Thyroid gland (tissue), 4 donors: ENCODE data around the gene NCMAP. TPM values are rescaled to one million over a fixed set of nuclear protein-coding genes. Genes with fewer than 3 reads are reported as not detected.
A peak's percentile ranks its signal among the peaks of the same experiment; 100 is the strongest.

Experiments
- DNase-seq, 2 donors: peaks; one replicate each; pipeline ENCODE4 v3.0.0-alpha.2; 2019
- H3K27ac ChIP-seq, 3 donors: fragments of 200-600 bp; sonication (generic); 1 replicate in 2 of 3; 2 replicates in 1 of 3; pipeline ENCODE4 v1.5.1; 2016 to 2019; ENCODE audit warnings: mild to moderate bottlenecking in 1 of 3, moderate library complexity in 1 of 3
- H3K27me3 ChIP-seq: fragments of 200-600 bp; sonication (generic); one replicate; pipeline ENCODE4 v1.5.1; 2019
- H3K36me3 ChIP-seq, 2 donors: fragments of 200-600 bp; sonication (generic); one replicate each; pipeline ENCODE4 v1.5.1; 2016 to 2019
- H3K4me1 ChIP-seq, 2 donors: fragments of 200-600 bp; sonication (generic); one replicate each; pipeline ENCODE4 v1.5.1; 2017 to 2019
- H3K4me3 ChIP-seq, 3 donors: fragments of 200-600 bp; sonication (generic); replicated peaks in 1 of 3; 1 replicate in 2 of 3; 2 replicates in 1 of 3; pipeline ENCODE4 v1.5.1; 2016; ENCODE audit warnings: mild to moderate bottlenecking in 1 of 3
- H3K9me3 ChIP-seq: fragments of 200-600 bp; sonication (generic); one replicate; pipeline ENCODE4 v1.5.1; 2017
- CTCF ChIP-seq, 6 experiments: fragments of 200-600 bp in 3 of 6; fragments of 450-650 bp in 3 of 6; sonication (generic) in 3 of 6; IDR thresholded peaks; one replicate each; pipeline ENCODE4 v1.5.1; 2016 to 2019; ENCODE audit warnings: antibody characterized with exemption in 6 of 6, mild to moderate bottlenecking in 2 of 6, inconsistent platforms in 1 of 6, moderate library complexity in 1 of 6
- POLR2A ChIP-seq, 2 donors: fragments of 450-650 bp; IDR thresholded peaks; one replicate each; pipeline ENCODE4 v1.6.1; 2017; ENCODE audit warnings: antibody characterized with exemption in 2 of 2, mild to moderate bottlenecking in 2 of 2, moderate library complexity in 1 of 2
- WGBS, 2 donors: methylation state at CpG; one replicate each; pipeline ENCODE4 v1.1.5; 2017; 5-methylcytosine and 5-hydroxymethylcytosine counted together
- intact Hi-C: fragments of 100-400 bp; cut with DNase I; formaldehyde crosslinking; loops from one replicate; pipeline ENCODE4 v1.15.1; 2023
- total RNA-seq, 4 donors: library from RNA; depleted of rRNA; stranded (reverse); fragments of >200 nt; gene quantifications; one replicate each; pipeline ENCODE4 v1.2.3, GENCODE V29; 2016

NCMAP gene
- total RNA-seq, 4 donors from 2014 or later, result 2.8 to 9.4 (median 7.3) TPM

GRCh38 chr1:24560361-24560760, 4.5 kb downstream of the NCMAP start:
- Histone ChIP-seq H3K27me3 (no peaks in the 10 kb centered on the region), H3K9me3 (no peaks in the 10 kb centered on the region), H3K27ac (no peak overlapping the region), H3K36me3 (no peaks in the 10 kb centered on the region), H3K4me3 (no peak overlapping the region), H3K4me1 (peaks cover 15 to 57% of the 10 kb centered on the region in 2 donors)
- TF ChIP-seq POLR2A (IDR thresholded peaks at IDR 0.05), result no peak
- no peak for TF ChIP-seq CTCF (IDR thresholded peaks at IDR 0.05)
- no peak for DNase-seq
- intact Hi-C loops, result no loop called here
- 67 to 84% methylated on average over 6 of the region's 6 CpGs for WGBS, 2 donors

GRCh38 chr1:24562625-24563024, 6.7 kb downstream of the NCMAP start:
- DNase-seq, result peak; percentile 83 to 90
- no peaks in the 10 kb centered on the region for H3K36me3 ChIP-seq
- no peaks in the 10 kb centered on the region for H3K9me3 ChIP-seq
- no peak overlapping the region for H3K4me3 ChIP-seq
- H3K4me1 ChIP-seq, result peaks cover 15 to 39% of the 10 kb centered on the region in 2 donors
- TF ChIP-seq POLR2A (IDR thresholded peaks at IDR 0.05), result no peak
- TF ChIP-seq CTCF (IDR thresholded peaks at IDR 0.05), result no peak
- peak overlapping the region; percentile 17 to 49 (median 29) for H3K27ac ChIP-seq
- no peaks in the 10 kb centered on the region for H3K27me3 ChIP-seq
- intact Hi-C loops, result no loop called here

- no peaks in the 10 kb centered on the region for H3K36me3 ChIP-seq
- no peaks in the 10 kb centered on the region for H3K9me3 ChIP-seq
- DNase-seq, result no peak
- H3K27ac ChIP-seq, result no peak overlapping the region
- intact Hi-C loops, result no loop called here
- TF ChIP-seq POLR2A (IDR thresholded peaks at IDR 0.05) (no peak), CTCF (IDR thresholded peaks at IDR 0.05) (no peak)
- H3K4me3 ChIP-seq, result no peak overlapping the region
- WGBS, 2 donors, result 75 to 87% methylated on average over 2 of the region's 2 CpGs
- no peaks in the 10 kb centered on the region for H3K27me3 ChIP-seq
- H3K4me1 ChIP-seq, result peaks cover 10 to 34% of the 10 kb centered on the region in 2 donors
Measured at GRCh38 chr1:24564695-24565094, 8.8 kb downstream of the NCMAP start.

GRCh38 chr1:24566236-24566867, 10.5 kb downstream of the NCMAP start:
- H3K36me3 ChIP-seq, result no peaks in the 10 kb centered on the region
- WGBS, 2 donors, result 82 to 94% methylated on average over 3 of the region's 3 CpGs
- intact Hi-C loops, result no loop called here
- no peak overlapping the region for H3K27ac ChIP-seq
- H3K27me3 ChIP-seq, result no peaks in the 10 kb centered on the region
- no peaks in the 10 kb centered on the region for H3K9me3 ChIP-seq
- peaks cover 10 to 38% of the 10 kb centered on the region in 2 donors for H3K4me1 ChIP-seq
- no peak overlapping the region for H3K4me3 ChIP-seq
- no peak for DNase-seq
- TF ChIP-seq CTCF (IDR thresholded peaks at IDR 0.05) (no peak), POLR2A (IDR thresholded peaks at IDR 0.05) (no peak)

GRCh38 chr1:24567792-24568388, 12.0 kb downstream of the NCMAP start:
- Histone ChIP-seq H3K4me1 (peaks cover 2 to 23% of the 10 kb centered on the region in 2 donors), H3K9me3 (no peaks in the 10 kb centered on the region), H3K27me3 (no peaks in the 10 kb centered on the region), H3K27ac (peak overlapping the region; percentile 3 to 65 (median 57)), H3K36me3 (no peaks in the 10 kb centered on the region), H3K4me3 (no peak overlapping the region)
- DNase-seq, result peak; percentile 73 to 81
- intact Hi-C loops, result no loop called here
- TF ChIP-seq CTCF (IDR thresholded peaks at IDR 0.05) (peak in 3 of 6 experiments; percentile 19 to 28 (median 27)), POLR2A (IDR thresholded peaks at IDR 0.05) (no peak)
- WGBS, 2 donors, result 40 to 48% methylated on average over 17 of the region's 17 CpGs
